AG08396 (cell line): ENCODE data around the gene SDR9C7.
"Not testable (repeated sequence)": the region's sequence is repeated elsewhere in the genome, so short reads cannot be mapped to it uniquely, and the experiment has no call there.

ENCODE experiments used
- DNase-seq: peaks from one replicate; pipeline ENCODE4 v3.0.0; 2012; ENCODE audit warnings: low spot score, mixed read lengths

Gene SDR9C7

DNA sequence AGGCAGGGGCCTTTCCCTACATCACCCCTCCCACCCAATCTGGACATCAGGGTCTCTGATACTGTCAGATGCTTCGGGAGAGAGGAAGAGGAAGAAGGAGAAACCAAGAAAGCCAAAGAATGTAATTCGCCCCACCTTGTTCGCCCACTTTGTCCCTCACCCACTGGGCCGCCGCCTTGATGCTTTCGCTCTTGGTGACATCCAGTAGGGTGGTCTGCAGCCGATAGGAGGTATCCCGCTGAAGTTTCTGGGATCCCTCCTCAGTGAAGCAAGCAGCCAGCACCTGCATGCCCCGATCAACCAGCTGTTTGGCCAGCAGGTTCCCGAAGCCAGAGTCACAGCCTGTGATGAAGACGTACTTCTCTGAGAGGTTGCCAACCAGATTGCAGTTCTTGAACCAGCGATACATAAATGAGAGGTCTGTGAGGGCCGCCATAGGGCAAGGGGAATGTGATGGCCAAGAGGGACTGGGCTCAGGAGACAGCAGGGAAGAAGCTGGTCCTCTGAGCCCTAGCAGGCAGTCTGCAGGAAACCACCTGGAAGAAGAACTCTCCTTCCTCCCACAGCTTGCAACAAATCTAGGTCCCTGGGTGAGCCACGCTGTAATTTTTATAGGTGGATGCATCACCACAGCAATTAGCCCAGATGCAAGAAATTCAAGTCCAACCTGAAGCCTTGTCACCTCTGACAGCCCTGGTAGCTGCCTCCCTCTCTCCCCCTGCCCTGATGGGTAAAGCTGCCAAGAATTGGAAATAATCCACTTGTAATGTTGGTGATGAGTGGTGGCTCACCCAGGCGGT lies at the start of gene SDR9C7:
Gene SDR9C7, minus strand, starts transcription at position 583 of the 800 bp plus-strand sequence. Its CDS starts 147 bp downstream, at position 436.
- DNase-seq, result no peak

DNA sequence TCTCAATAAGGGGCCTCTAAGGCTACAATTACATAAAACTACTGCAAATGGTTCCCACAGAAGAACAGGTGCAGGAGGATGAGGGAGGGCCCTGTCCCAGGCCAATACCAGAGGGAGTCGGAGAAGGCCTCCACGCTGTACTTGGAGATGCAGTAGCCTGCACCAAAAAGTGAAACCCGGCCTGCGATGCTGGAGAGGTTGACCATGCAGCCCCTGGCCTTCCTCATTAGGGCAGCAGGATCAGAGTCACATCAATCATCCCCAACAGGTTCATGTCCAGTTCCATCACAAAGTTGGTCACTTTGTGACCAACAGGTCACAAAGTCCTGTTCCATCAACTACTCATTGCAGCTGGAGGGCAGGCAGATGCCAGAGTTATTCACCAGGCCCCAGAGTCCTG lies 49.2 kb upstream of the SDR9C7 start:
- DNase-seq, result no peak

DNA sequence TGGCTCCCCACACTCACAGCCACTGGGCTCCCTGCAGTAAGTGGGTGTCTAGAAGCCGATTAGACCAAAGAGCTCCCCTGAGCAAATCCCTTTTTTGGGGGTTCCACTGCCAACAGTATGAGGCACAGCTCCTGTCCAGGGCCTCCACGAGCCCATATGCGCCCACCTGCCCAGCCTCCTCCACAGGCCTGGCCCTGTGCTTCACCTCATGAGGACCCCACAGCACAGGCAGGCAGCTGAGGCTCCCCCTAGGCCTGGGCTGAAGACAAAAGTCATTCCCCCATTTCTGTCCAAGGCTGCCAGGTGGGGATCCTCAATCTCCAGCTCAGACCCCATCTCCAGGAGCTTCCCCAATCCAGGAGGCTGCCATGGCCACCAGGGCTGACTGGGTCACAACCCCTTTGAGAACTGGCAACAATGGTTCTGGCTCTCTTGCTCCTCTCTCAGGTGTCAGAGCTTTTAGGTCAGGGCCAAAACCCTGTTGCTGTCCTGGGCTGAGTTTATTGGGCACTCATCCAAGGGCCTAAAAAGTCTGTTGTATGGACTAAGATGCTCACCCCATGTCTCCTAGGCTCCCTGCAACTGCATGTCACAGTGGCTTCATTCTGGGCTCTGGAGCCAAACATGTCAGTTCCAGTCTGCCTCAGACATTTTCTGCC lies 48.5 kb upstream of the SDR9C7 start:
- not testable (repeated sequence) for DNase-seq

DNA sequence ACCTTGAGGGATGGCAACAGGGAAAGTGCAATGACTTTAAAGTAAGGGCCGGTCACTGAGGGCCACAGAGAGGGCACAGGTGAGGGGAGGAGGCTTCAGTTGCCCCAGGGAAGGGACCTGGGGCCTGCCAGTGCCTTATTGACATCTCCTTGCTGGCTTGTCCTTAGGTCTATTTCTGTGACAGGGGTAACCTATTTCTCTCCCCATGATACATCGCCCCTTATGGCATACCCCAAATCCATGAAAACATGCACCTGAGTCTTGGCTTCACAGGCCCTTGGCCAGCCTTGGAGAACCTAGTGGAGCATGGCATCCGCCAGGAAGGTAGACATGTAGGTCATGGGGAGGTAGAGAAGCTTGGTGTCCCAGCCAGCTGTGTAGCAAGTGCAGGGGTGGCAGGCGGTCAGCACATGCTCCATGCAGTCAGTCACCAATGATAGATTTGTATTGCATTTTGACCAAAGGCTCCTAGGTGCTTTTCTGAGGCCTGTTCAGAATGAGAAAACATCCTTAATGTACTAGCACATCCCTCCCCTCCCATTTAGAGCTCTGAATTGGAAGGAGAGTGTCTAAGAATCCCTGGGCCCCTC lies 46.8 kb upstream of the SDR9C7 start:
- DNase-seq, result no peak

GRCh38 chr12:56980268-56980667 lies 46.1 kb upstream of the SDR9C7 start:
- no peak for DNase-seq

- DNase-seq, result no peak
These were observed 45.4 kb upstream of the SDR9C7 start for GRCh38 chr12:56979628-56980027.

DNA sequence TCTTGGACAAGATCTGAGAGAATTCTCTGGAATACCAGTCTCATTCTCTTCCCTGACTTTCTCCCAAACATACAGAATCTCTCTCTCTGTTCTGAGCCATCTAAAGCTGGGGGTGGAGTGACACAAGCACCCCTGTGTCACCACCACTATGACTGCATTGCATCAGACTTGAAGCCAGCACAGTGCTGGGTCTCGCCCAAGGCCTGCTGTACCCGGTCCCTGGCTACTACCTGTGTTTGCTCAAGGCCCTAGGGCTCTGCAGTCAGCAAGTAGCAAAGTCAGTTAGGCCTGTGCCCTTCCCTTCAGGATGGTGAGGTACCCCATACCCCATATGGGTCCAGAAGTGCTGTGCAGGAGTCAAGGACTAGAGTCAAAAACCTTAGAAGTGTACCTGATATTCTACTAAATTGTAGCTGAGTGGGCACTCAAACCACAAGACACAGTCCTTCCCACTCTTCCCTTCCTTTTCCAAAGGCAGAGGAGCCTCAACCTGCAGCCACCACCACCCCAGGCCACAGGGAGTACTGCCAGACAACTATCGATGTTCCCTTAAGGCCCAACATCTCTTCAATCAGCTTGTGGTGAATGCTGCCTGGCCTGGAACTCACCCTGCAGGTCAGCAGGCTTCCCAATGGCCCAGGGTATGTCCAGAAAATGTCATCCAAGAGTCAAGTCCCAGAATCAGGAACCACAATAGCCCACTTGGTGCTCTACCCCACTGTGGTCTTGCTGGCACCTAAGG lies 44.4 kb upstream of the SDR9C7 start:
- no peak for DNase-seq

DNA sequence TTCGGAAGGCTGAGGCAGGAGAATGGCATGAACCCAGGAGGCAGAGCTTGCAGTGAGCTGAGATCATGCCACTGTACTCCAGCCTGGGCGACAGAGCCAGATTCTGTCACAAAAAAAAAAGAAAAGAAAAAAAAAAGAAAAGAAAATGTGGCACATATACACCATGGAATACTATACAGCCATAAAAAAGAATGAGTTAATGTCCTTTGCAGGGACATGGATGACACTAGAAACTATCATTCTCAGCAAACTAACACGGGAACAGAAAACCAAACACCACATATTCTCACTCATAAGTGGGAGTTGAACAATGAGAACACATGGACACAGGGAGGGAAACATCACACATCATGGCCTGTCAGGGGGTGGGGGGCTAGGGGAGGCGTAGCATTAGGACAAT lies 43.2 kb upstream of the SDR9C7 start:
- not testable (repeated sequence) for DNase-seq

DNA sequence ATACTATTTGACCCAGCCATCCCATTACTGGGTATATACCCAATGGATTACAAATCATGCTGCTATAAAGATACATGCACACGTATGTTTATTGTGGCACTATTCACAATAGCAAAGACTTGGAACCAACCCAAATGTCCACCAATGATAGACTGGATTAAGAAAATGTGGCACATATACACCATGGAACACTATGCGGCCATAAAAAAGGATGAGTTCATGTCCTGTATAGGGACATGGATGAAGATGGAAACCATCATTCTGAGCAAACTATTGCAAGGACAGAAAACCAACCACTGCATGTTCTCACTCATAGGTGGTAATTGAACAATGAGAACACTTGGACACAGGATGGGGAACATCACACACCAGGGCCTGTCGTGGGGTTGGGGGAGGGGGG lies 40.0 kb upstream of the SDR9C7 start:
- not testable (repeated sequence) for DNase-seq

DNA sequence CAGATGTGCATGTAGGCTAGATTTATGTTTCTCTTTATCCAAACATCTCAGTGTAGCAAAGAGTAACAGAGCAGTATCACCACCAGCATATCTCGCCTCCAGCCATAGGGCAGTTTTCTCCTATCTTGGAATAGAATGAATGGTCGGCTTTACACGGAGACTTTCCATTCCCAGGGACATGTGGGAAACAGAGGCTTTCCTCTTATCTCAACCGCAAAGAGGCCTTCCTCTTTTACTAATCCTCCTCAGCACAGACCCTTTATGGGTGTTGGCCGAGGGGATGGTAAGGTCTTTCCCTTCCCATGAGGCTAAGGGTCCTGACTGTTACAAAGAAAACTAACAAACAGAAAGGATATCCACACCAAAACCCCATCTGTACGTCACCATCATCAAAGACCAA lies 34.7 kb upstream of the SDR9C7 start:
- DNase-seq, result not testable (repeated sequence)

GRCh38 chr12:56965997-56966642 lies 31.9 kb upstream of the SDR9C7 start:
- not testable (repeated sequence) for DNase-seq

DNA sequence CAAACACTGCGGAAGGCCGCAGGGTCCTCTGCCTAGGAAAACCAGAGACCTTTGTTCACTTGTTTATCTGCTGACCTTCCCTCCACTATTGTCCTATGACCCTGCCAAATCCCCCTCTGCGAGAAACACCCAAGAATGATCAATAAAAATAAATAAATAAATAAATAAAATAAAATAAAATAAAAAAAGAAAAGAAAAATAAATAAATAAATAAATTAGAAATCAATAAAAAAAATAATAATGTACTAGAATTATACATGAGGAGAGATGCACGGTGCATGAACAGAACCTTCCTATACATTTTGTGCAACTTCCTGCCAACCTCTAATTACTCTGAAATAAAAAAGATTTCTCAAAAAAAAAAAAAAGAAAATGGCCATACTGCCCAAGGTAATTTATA lies 30.9 kb upstream of the SDR9C7 start:
- not testable (repeated sequence) for DNase-seq

- not testable (repeated sequence) for DNase-seq
These were observed 29.3 kb upstream of the SDR9C7 start for GRCh38 chr12:56963557-56963956.

DNA sequence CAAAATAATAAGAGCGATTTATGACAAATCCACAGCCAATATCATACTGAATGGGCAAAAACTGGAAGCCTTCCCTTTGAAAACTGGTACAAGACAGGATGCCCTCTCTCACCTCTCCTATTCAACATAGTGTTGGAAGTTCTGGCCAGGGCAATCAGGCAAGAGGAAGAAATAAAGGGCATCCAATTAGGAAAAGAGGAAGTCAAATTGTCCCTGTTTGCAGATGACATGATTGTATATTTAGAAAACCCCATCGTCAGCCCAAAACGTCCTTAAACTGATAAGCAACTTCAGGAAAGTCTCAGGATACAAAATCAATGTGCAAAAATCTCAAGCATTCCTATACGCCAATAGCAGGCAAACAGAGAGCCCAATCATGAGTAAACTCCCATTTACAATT lies 28.0 kb upstream of the SDR9C7 start:
- not testable (repeated sequence) for DNase-seq

- no peak for DNase-seq
These were observed 24.2 kb upstream of the SDR9C7 start for GRCh38 chr12:56958422-56958821.

- peak; percentile 1 for DNase-seq
These were observed 23.2 kb upstream of the SDR9C7 start, which contains the start of gene RDH16 for GRCh38 chr12:56957229-56958052. Gene RDH16, minus strand, starts transcription at chr12:56957608. Its CDS starts 146 bp downstream, at chr12:56957462.

DNA sequence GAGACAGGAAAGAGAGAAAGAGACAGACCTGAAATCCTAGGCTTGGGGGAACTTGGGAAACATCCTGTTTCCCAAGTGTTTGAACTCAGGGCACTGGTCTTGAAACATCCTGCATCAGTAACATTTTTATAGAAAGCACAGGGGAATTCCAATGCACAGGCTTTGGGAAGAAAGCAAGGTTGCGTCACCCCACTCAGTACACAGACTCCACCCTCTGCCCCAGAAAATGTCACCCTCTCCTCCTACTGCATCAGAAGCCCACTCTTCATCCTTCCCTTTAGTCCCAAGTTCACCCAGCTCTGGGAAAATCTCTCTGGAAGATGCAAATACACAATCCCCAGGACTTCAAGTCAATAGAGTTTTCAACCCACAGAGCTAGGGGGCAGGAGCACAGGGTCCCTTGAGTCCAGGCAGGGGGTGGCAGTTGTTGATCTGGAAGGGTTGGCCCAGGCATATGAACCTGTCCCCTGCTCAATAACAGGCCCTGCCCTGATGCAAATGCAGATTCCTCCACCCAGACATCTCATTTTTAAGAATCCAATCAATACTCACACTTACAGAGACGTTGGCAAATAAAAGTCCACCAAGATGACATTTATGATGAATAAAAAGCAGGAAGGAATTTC lies 21.5 kb upstream of the SDR9C7 start:
- DNase-seq, result no peak

GRCh38 chr12:56954958-56955355 lies 20.7 kb upstream of the SDR9C7 start:
- DNase-seq, result peak; percentile 1

- peak; percentile 1 for DNase-seq
These were observed 20.1 kb upstream of the SDR9C7 start for GRCh38 chr12:56954057-56954957.
